ENCODE results near the gene EMILIN2. TPM values are rescaled to one million over a fixed set of nuclear protein-coding genes. Genes with fewer than 3 reads are reported as not detected.

The EMILIN2 gene
- total RNA-seq, 2 experiments from 2014 or later, result 18.6 to 23.0 TPM

DNA sequence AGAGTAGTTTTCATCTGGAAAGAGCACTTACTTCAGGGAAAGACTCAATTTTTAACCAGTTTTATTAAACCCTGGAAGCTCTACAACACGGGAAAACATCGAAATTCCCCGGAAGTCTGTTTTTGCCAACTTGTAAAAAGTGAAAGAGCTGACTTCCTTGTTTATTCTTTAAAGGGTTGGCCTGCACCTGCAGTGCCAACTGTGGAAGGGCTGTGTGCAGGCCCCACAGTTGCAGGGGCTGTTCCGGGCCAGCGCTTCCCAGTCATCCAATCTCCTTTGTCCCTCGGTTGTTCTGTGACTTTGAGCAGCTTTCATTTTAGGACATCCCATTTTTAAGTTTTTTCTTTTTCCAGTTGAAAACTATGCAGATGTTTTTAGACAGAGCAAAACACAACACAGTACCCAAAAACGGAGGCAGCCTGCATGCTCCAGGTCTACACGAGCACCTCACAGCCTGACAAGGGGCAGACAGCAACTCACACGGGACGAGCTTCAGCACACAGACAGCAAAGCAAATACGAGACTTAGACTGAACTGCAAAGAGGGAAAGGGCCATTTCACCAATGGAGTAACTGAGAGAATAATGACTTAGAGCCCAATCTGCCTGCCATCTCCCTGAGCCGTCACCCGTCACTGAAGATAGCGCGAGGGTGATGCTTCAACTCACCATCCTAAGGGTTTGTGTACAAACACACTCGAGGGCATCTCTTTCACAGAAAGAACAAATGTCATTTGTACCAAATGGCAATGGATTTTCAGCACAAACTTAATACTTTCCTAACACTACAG lies 70.6 kb downstream of the EMILIN2 start:
- DNase-seq, result no peak
- Mint-ChIP-seq H3K27me3 (no peaks in the 10 kb centered on the region), H3K36me3 (ENCODE audit: low read depth) (peaks cover 54% of the 10 kb centered on the region), H3K9me3 (no peaks in the 10 kb centered on the region), H3K4me1 (peaks cover 17% of the 10 kb centered on the region), H3K4me3 (no peak overlapping the region), H3K27ac (peak overlapping the region; percentile 39)
- CTCF ChIA-PET, result interaction anchor here (1.2 to 3.0 kb wide), 3 partner anchors 10 to 120 kb away, joined by 4 to 7 read pairs (median 7); no protein-coding TSS in a partner anchor
- POLR2A ChIA-PET, result no interaction called here

GRCh38 chr18:2918761-2919550 lies 72.2 kb downstream of the EMILIN2 start:
- Mint-ChIP-seq H3K36me3 (ENCODE audit: low read depth) (peaks cover 60% of the 10 kb centered on the region), H3K4me3 (no peak overlapping the region), H3K9me3 (no peaks in the 10 kb centered on the region), H3K4me1 (peaks cover 17% of the 10 kb centered on the region), H3K27ac (no peak overlapping the region), H3K27me3 (no peaks in the 10 kb centered on the region)
- no peak for DNase-seq
- ChIA-PET POLR2A (no interaction called here), CTCF (interaction anchor here (0.9 to 3.0 kb wide), 5 partner anchors 10 to 121 kb away, joined by 3 to 7 read pairs (median 3); no protein-coding TSS in a partner anchor)

DNA sequence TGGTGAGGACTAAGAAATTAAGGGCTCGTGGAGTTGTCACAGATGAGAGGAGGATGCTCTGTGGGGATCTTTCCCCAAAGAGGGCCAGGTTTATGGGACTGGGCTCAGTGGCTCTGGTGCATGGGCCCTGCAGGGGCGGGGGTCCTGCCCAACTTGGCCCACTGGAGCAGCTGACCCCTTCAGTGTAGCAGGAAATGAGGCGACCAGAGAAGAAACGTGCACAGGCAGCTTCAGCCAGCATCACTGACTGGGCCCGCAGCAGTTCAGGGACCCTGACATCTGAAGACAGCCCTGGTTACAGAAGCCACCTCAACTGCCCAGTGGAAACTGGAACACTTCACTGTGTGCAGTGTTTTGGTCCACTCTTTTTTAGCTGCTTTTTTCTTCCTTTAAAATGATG lies 72.8 kb downstream of the EMILIN2 start:
- peaks cover 17% of the 10 kb centered on the region for H3K4me1 Mint-ChIP-seq
- H3K27me3 Mint-ChIP-seq, result no peaks in the 10 kb centered on the region
- DNase-seq, result no peak
- H3K36me3 Mint-ChIP-seq (ENCODE audit: low read depth), result peaks cover 66% of the 10 kb centered on the region
- POLR2A ChIA-PET, result no interaction called here
- H3K27ac Mint-ChIP-seq, result peak overlapping the region; percentile 36
- H3K4me3 Mint-ChIP-seq, result no peak overlapping the region
- H3K9me3 Mint-ChIP-seq, result no peaks in the 10 kb centered on the region
- CTCF ChIA-PET, result interaction anchor here (0.8 to 3.0 kb wide), 4 partner anchors 9 to 153 kb away, joined by 3 to 7 read pairs (median 4); no protein-coding TSS in a partner anchor

GRCh38 chr18:2920027-2920426 lies 73.2 kb downstream of the EMILIN2 start:
- CTCF ChIA-PET, result interaction anchor here (0.8 to 3.0 kb wide), 5 partner anchors 8 to 154 kb away, joined by 4 to 7 read pairs (median 4); no protein-coding TSS in a partner anchor
- POLR2A ChIA-PET, result no interaction called here
- peak overlapping the region; percentile 36 for H3K27ac Mint-ChIP-seq
- no peak for DNase-seq
- H3K4me1 Mint-ChIP-seq, result peaks cover 17% of the 10 kb centered on the region
- no peaks in the 10 kb centered on the region for H3K9me3 Mint-ChIP-seq
- peaks cover 67% of the 10 kb centered on the region for H3K36me3 Mint-ChIP-seq (ENCODE audit: low read depth)
- H3K27me3 Mint-ChIP-seq, result no peaks in the 10 kb centered on the region
- no peak overlapping the region for H3K4me3 Mint-ChIP-seq

DNA sequence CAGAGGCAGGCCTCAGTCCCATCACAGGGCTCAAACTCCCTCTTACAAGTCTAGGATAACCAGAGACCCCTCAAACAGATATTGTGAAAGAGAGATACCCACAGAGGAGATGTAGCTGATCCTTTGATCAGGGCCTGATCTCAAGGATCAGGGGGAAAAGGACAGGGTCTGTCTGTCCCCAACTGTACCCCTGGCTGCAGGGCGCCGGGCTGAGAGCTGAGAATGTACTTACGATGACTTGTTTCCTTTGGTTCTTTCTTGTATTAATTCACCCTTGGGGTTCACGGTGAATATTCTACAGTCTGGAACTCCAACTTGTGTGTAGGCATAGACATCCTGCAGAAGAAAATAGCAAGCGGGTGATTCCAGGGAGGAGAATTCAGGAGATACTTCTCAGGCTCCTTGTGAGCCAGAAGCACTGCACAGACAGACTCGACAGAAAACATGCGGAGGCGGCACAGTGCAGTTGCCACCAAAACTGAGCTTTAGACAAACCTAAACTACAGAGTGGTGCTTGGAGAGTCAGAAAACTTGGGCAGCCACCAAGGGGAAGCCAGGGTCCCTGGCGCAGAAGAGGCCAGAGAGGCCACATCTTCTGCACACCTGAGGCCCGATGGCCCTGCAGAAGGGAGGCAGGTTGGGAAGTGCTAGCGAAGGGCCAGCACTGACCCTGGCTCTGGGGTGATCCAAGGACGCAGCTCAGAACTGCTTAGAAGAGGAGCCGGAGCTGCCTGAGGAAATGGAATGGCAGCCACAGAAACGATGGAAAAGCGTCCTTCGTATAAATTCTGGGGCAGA lies 73.9 kb downstream of the EMILIN2 start:
- Mint-ChIP-seq H3K36me3 (ENCODE audit: low read depth) (peaks cover 71% of the 10 kb centered on the region), H3K9me3 (no peaks in the 10 kb centered on the region), H3K4me1 (peaks cover 17% of the 10 kb centered on the region), H3K27ac (peak overlapping the region; percentile 44), H3K4me3 (no peak overlapping the region), H3K27me3 (no peaks in the 10 kb centered on the region)
- CTCF ChIA-PET, result interaction anchor here (1.1 to 1.3 kb wide), 3 partner anchors 9 to 155 kb away, joined by 4 to 5 read pairs (median 4); no protein-coding TSS in a partner anchor
- no peak for DNase-seq
- POLR2A ChIA-PET, result no interaction called here

DNA sequence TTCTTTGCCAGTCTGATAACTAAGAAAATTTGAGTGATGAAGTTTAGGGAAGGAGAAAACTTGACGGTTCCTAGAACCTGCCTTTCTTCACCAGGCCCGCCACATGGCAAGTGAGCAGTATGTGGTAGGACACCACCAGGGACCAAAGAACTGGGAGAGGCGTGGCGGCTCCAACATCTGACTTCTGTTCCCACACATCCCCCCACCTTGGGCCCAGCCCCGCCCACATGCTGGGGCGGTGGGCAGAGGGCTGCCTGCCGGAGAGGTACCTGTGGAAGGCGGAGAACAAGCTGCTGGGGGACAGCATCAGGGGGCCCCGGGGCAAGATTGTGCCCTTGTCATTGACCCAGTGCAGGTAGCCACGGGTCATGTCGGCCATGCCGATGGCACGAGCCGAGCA lies 75.0 kb downstream of the EMILIN2 start:
- no peak for DNase-seq
- Mint-ChIP-seq H3K36me3 (ENCODE audit: low read depth) (peaks cover 69% of the 10 kb centered on the region), H3K27me3 (no peaks in the 10 kb centered on the region), H3K9me3 (no peaks in the 10 kb centered on the region), H3K4me1 (peaks cover 12% of the 10 kb centered on the region), H3K4me3 (no peak overlapping the region), H3K27ac (peak overlapping the region; percentile 46)
- POLR2A ChIA-PET, result no interaction called here
- CTCF ChIA-PET, result no interaction called here

- no peak overlapping the region for H3K27ac Mint-ChIP-seq
- H3K4me1 Mint-ChIP-seq, result no peaks in the 10 kb centered on the region
- H3K9me3 Mint-ChIP-seq, result no peaks in the 10 kb centered on the region
- H3K4me3 Mint-ChIP-seq, result no peak overlapping the region
- H3K36me3 Mint-ChIP-seq (ENCODE audit: low read depth), result peaks cover 77% of the 10 kb centered on the region
- ChIA-PET CTCF (interaction anchor here (0.6 to 1.7 kb wide), 2 partner anchors 9 to 272 kb away, joined by 3 to 5 read pairs; no protein-coding TSS in a partner anchor), POLR2A (no interaction called here)
- no peaks in the 10 kb centered on the region for H3K27me3 Mint-ChIP-seq
- DNase-seq, result no peak
Observed at GRCh38 chr18:2923464-2923863, 76.7 kb downstream of the EMILIN2 start.

DNA sequence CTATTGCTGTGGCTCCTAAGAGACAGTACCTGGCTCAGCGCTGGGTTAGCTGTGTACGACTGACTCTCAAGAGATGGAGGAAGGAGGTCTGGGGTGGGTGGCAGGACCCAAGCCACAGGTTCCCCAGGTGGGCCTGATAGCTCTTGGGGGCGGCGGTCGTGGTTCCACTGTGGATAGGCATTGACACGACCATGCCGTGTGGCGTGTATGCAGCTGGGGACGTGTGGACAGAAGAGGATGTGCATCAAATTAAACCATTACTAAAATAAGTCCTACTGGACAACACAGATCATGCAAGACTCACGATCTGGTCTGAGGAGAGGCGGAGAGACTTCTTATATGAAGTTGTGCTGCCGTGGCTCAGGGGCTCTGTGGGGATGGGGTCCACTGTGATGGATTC lies 78.1 kb downstream of the EMILIN2 start:
- Mint-ChIP-seq H3K4me3 (no peak overlapping the region), H3K4me1 (peaks cover 1% of the 10 kb centered on the region), H3K27ac (no peak overlapping the region), H3K27me3 (no peaks in the 10 kb centered on the region), H3K9me3 (no peaks in the 10 kb centered on the region), H3K36me3 (ENCODE audit: low read depth) (peaks cover 83% of the 10 kb centered on the region)
- ChIA-PET POLR2A (no interaction called here), CTCF (interaction anchor here (1.7 kb wide), 1 partner anchor 11 kb away, joined by 5 read pairs; no protein-coding TSS in a partner anchor)
- DNase-seq, result no peak

- CTCF ChIA-PET, result no interaction called here
- Mint-ChIP-seq H3K4me3 (no peak overlapping the region), H3K9me3 (no peaks in the 10 kb centered on the region), H3K36me3 (ENCODE audit: low read depth) (peaks cover 84% of the 10 kb centered on the region), H3K4me1 (peaks cover 3% of the 10 kb centered on the region), H3K27me3 (no peaks in the 10 kb centered on the region), H3K27ac (no peak overlapping the region)
- POLR2A ChIA-PET, result no interaction called here
- DNase-seq, result no peak
Observed at GRCh38 chr18:2926528-2926927, 79.7 kb downstream of the EMILIN2 start.

GRCh38 chr18:2927745-2928144 lies 80.9 kb downstream of the EMILIN2 start:
- POLR2A ChIA-PET, result no interaction called here
- CTCF ChIA-PET, result interaction anchor here (1.0 to 3.0 kb wide), 3 partner anchors 9 to 135 kb away, joined by 3 to 7 read pairs (median 7); no protein-coding TSS in a partner anchor
- Mint-ChIP-seq H3K27ac (peak overlapping the region; percentile 42), H3K27me3 (no peaks in the 10 kb centered on the region), H3K4me1 (peaks cover 12% of the 10 kb centered on the region), H3K36me3 (ENCODE audit: low read depth) (peaks cover 84% of the 10 kb centered on the region), H3K9me3 (no peaks in the 10 kb centered on the region), H3K4me3 (no peak overlapping the region)
- no peak for DNase-seq

DNA sequence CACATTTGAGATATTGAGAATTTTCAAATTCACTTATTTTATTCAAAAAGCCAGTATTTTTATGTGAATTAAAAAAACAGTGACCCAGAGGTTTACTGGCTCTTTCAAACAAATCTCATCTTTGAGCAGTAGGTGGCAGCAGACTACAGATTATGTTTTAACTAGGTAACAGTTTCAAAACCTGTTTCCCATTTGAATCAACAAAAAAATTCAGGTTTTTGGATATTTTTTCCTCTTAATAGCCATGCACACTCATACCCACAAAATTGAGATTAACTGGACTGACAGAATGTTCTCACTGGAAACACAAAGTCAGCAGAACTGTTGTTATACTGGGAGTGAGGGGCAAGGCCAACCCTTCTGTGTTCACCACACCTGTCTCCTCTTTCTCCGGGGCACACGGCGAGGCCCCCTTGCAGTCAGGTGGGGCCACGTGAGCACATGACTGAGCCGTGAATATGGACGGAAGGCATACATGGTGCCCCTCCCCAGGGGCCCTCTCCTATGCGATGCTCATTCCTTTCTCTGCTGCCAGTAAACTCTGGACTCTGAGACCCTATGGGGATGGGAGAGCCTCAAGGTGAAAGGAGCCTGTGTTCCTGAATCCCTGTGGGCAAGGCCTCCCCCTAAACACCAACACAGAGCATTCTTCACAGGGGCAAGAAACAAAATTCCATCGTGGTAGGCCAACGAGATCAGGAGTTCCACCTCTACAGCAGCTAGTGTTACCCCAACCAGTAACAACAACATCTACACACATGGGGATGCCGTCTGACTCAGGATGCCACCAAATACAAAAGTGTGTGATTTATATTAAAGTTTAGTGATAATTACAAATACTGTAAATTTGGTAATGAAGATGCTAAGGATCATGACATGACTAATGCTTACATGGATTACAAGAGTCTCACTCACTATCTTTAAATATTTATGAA lies 85.7 kb downstream of the EMILIN2 start:
- H3K27me3 Mint-ChIP-seq, result no peaks in the 10 kb centered on the region
- no peak overlapping the region for H3K4me3 Mint-ChIP-seq
- DNase-seq, result peak; percentile 76
- H3K4me1 Mint-ChIP-seq, result peaks cover 36% of the 10 kb centered on the region
- H3K9me3 Mint-ChIP-seq, result no peaks in the 10 kb centered on the region
- peak overlapping the region; percentile 76 for H3K27ac Mint-ChIP-seq
- H3K36me3 Mint-ChIP-seq (ENCODE audit: low read depth), result peaks cover 70% of the 10 kb centered on the region
- ChIA-PET POLR2A (no interaction called here), CTCF (interaction anchor here (0.9 to 1.6 kb wide), 6 partner anchors 25 to 313 kb away, joined by 3 to 5 read pairs (median 4); no protein-coding TSS in a partner anchor)
